ENCODE measurements around the gene DDI2.
"Not testable (repeated sequence)": the region's sequence is repeated elsewhere in the genome, so short reads cannot be mapped to it uniquely, and the experiment has no call there.

The DDI2 gene

DNA sequence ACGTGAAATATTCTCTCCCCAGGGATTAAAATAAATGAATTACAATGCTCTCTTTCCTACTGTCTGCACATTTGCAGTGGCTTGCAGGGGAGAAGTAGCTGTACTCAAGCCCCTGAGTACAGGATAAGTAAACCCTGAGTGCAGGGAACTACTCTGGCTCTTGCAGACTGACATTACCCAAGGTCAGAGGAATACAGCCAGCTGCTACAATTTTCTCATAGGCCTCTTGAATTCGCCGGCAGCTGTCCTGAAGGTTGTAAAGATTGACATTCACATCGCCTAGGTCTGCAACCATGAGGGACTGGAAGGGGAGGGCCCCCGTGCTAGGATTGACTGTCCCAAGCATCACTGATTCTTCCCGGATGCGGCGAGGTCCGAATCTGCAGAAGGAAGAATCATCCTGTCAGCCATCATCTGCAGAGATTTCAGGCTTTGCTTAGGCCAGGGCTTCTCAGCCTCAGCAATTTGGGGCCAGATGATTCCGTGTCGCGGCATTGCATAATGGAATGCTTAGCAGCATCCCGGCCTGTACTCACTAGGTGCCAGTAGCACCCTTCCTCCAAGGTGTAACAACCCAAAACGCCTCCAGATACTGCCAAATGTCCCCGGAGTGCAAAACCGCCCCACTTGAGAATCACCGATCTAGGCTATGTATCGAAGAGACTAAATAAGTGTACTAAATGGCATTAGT is 34.1 kb upstream of the DDI2 start:
- H3K27me3 ChIP-seq (replicated peaks; ENCODE audit: control insufficient read depth, insufficient read depth, low read length) = no peaks in the 10 kb centered on the region
- H3K9me3 ChIP-seq (ENCODE audit: control insufficient read depth, low read length) = no peaks in the 10 kb centered on the region
- no peaks in the 10 kb centered on the region for H3K36me3 ChIP-seq (ENCODE audit: control insufficient read depth, insufficient read depth, low read length, severe bottlenecking)
- H3K4me1 ChIP-seq (ENCODE audit: control insufficient read depth, insufficient read depth, low read length) = no peaks in the 10 kb centered on the region
- no peak overlapping the region for H3K9ac ChIP-seq (ENCODE audit: low read length)
- DNase-seq (ENCODE audit: low read depth) = no peak
- H3K4me3 ChIP-seq (ENCODE audit: low read length) = no peak overlapping the region

DNA sequence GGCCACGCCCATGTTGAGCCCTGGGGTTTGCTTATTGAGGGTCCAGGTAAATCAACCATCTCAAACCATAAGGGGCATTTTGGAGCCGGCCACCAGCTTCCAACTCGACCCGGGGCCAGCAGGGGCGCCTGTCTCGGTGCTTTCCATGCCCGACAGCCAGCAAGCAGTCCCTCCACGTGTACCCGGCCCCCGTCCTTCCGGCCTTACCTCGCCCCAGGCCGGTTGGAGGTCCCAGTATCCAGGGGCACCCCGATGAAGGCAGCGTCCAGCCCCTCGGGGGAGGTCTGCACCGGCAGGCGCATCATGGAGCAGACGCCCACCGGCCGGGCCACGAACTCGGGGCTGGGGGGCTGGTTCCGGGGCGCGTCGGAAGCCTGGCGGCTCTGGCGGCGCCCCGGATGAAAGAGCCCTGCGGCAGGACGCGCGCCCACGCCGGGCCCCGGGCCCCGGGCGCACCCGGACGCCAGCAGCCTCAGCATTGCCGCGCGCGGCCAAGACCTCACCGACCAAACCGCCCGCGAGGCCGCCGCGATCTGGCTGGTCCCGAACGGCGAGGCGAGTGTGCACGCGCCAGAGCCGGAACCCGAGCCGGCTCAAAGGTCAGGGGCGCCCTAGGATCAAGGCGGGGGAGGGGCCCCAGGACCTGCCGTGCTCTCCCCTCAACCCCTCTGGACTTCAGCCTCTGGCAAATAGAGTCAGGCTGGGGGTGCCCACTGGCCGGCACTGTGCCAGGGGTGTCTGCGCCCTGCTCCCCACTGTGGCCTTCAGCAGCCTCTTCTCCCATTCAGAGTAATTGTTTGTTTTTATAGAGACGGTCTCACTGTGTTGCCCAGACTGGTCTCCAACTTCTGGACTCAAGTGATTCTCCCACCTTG is 32.5 kb upstream of the DDI2 start, which contains the start of gene AGMAT:
AGMAT (minus strand) TSS at position 563 of the 875 bp plus-strand sequence; CDS start at position 479, 84 bp downstream.
- no peaks in the 10 kb centered on the region for H3K4me1 ChIP-seq (ENCODE audit: control insufficient read depth, insufficient read depth, low read length)
- H3K9me3 ChIP-seq (ENCODE audit: control insufficient read depth, low read length) = no peaks in the 10 kb centered on the region
- H3K4me3 ChIP-seq (ENCODE audit: low read length) = peak within 1 kb of the TSS; percentile 72
- DNase-seq (ENCODE audit: low read depth) = peak; percentile 18
- peak within 1 kb of the TSS; percentile 63 for H3K9ac ChIP-seq (ENCODE audit: low read length)
- no peaks in the 10 kb centered on the region for H3K27me3 ChIP-seq (replicated peaks; ENCODE audit: control insufficient read depth, insufficient read depth, low read length)
- H3K36me3 ChIP-seq (ENCODE audit: control insufficient read depth, insufficient read depth, low read length, severe bottlenecking) = no peaks in the 10 kb centered on the region

DNA sequence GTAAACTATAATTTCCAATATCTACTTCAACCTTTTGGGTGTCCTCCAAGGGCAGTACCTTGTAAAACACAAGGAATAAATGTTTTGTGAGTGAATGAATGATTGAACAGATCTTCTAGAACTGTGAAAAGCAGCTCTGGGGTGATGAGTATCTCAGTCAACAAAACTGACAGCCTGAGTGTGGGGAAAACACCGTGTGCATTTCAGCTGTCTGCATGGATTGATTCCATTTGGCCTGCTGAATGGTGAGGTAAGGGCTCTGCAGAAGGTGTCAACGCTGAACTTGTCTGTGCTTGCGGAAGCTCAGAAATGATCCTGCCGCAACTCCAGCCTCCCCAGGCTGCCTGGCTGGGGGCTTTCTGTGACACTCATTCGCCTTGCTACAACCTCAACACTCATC is 25.0 kb upstream of the DDI2 start:
- no peaks in the 10 kb centered on the region for H3K27me3 ChIP-seq (replicated peaks; ENCODE audit: control insufficient read depth, insufficient read depth, low read length)
- no peak for DNase-seq (ENCODE audit: low read depth)
- no peaks in the 10 kb centered on the region for H3K36me3 ChIP-seq (ENCODE audit: control insufficient read depth, insufficient read depth, low read length, severe bottlenecking)
- H3K9me3 ChIP-seq (ENCODE audit: control insufficient read depth, low read length) = no peaks in the 10 kb centered on the region
- peaks cover 5% of the 10 kb centered on the region for H3K4me1 ChIP-seq (ENCODE audit: control insufficient read depth, insufficient read depth, low read length)
- H3K4me3 ChIP-seq (ENCODE audit: low read length) = no peak overlapping the region
- no peak overlapping the region for H3K9ac ChIP-seq (ENCODE audit: low read length)

DNA sequence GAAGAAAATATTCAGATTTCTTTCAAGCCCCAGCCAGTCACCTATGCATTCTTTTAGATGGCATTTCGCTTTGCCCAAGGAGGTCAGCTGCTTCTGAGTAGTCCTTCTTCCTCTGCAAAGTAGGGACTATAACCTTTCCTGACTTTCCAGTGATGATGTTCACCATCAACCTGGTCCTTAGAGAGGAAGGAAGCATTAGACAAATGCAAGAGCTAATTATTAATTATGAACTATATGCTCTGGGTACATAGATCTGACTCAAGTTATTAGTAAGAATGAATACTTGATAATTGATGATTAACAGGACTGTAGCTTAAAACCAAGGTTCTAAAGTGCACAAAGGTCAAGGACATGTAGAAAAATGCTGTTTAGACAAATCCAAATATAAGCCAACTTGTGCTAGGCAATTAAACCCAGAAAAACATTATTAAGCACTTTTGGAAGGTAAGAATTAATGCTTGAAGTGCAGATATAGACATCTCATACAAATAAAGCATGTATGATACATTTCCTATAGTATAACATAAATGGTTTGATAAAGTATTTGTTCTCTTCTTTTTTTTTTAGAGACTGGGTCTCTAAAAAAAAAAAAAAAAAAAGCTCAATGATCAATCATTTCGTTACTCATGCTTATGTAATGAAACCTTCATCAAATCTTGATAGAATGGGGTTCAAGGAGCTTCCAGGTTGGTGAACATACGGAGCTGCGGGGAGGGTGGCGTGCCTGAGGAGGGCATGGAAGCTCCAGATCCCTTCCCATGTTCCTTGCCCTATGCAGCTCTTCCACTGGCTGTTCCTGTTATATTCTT is 21.2 kb upstream of the DDI2 start:
- no peak overlapping the region for H3K9ac ChIP-seq (ENCODE audit: low read length)
- DNase-seq (ENCODE audit: low read depth) = no peak
- no peak overlapping the region for H3K4me3 ChIP-seq (ENCODE audit: low read length)
- no peaks in the 10 kb centered on the region for H3K27me3 ChIP-seq (replicated peaks; ENCODE audit: control insufficient read depth, insufficient read depth, low read length)
- peaks cover 16% of the 10 kb centered on the region for H3K4me1 ChIP-seq (ENCODE audit: control insufficient read depth, insufficient read depth, low read length)
- H3K36me3 ChIP-seq (ENCODE audit: control insufficient read depth, insufficient read depth, low read length, severe bottlenecking) = no peaks in the 10 kb centered on the region
- no peaks in the 10 kb centered on the region for H3K9me3 ChIP-seq (ENCODE audit: control insufficient read depth, low read length)

DNA sequence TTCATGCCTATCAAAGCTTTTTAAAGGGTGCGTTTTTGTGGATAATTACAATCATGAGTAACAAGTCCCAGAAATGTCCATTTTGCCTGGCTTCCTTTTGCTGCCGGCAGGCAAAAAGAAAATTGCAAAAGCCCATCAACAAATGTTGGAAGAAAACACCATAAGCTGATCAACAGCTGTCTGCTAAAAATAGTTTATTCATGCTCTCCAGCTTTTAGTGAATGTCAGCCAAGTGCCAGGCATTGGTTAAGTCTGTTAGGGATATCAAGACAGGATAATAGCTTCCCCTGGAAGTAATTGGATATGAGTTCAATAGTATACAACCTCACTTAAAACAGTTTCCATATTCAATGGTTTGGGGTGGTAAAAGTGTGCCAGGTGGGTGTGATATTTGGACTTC is 18.8 kb upstream of the DDI2 start:
- DNase-seq (ENCODE audit: low read depth) = no peak
- H3K36me3 ChIP-seq (ENCODE audit: control insufficient read depth, insufficient read depth, low read length, severe bottlenecking) = no peaks in the 10 kb centered on the region
- no peak overlapping the region for H3K9ac ChIP-seq (ENCODE audit: low read length)
- peaks cover 22% of the 10 kb centered on the region for H3K4me1 ChIP-seq (ENCODE audit: control insufficient read depth, insufficient read depth, low read length)
- no peaks in the 10 kb centered on the region for H3K27me3 ChIP-seq (replicated peaks; ENCODE audit: control insufficient read depth, insufficient read depth, low read length)
- no peak overlapping the region for H3K4me3 ChIP-seq (ENCODE audit: low read length)
- no peaks in the 10 kb centered on the region for H3K9me3 ChIP-seq (ENCODE audit: control insufficient read depth, low read length)

DNA sequence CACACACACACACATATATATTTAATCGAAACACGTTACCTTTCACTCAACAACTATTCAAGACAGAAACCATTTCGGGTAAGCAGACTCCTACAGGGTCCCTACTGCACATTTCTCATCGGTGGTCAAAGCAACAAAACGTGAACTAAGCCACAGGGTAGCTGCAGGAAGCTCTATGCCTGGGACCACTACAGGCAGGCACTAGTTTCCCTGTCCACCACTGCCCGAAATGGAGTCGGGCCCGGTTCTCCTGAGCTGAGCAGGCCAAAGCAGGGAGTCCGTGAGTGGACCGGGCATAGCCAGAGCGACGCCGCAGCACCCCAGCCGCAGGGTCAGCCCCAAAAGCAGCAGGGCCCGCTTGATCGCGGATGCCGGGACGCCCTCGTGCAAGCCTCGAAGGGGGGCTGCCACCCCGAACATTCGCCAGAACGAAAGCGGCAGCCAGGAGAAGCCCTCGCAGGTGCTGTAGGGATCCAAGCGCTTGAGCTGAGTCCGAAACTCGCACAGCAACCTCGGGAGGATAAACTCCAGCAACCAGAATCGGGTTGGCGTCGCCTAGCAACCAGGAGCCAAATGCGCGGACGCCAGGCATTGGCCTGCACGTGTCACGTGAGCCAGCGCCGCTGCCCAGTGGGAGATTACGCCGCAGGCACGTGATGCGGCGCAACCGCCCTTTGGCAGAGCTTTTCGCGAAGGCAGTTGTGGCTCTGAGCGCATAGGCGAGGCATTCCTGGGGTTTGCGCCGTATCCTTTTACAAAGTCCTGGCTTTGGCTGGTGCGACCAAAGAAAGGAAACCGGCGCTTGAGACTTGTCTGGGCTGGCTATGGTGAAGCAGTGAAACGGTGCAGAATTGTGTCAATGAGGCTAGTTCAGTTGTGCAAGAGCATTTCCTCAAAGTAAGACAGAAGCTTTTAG is 13.9 kb upstream of the DDI2 start:
- peak overlapping the region; percentile 83 for H3K4me3 ChIP-seq (ENCODE audit: low read length)

DNA sequence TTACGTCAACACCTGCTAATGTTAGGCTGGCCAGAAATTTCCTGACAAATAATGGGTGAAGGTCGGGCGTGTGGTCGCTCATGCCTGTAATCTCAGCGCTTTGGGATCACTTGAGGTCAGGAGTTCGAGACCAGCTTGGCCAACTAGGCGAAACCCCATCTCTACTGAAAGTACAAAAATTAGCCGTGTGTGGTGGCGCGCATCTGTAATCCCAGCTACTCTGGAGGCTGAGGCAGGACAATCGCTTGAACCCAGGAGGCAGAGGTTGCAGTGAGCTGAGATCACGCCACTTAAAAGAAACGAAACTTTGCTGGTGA is 13.3 kb upstream of the DDI2 start:
- not testable (repeated sequence) for DNase-seq (ENCODE audit: low read depth); H3K9me3 ChIP-seq (ENCODE audit: control insufficient read depth, low read length); H3K36me3 ChIP-seq (ENCODE audit: control insufficient read depth, insufficient read depth, low read length, severe bottlenecking); H3K27me3 ChIP-seq (replicated peaks; ENCODE audit: control insufficient read depth, insufficient read depth, low read length)
- Histone ChIP-seq H3K4me1 (ENCODE audit: control insufficient read depth, insufficient read depth, low read length) (peaks cover 11% of the 10 kb centered on the region), H3K9ac (ENCODE audit: low read length) (peak overlapping the region; percentile 89), H3K4me3 (ENCODE audit: low read length) (peak overlapping the region; percentile 83)

More for the DNA sequence above, 13.9 kb upstream of the DDI2 start:
- DNase-seq (ENCODE audit: low read depth) = peak; percentile 95
- no peaks in the 10 kb centered on the region for H3K36me3 ChIP-seq (ENCODE audit: control insufficient read depth, insufficient read depth, low read length, severe bottlenecking)
- peak overlapping the region; percentile 89 for H3K9ac ChIP-seq (ENCODE audit: low read length)
- H3K27me3 ChIP-seq (replicated peaks; ENCODE audit: control insufficient read depth, insufficient read depth, low read length) = no peaks in the 10 kb centered on the region
- H3K9me3 ChIP-seq (ENCODE audit: control insufficient read depth, low read length) = no peaks in the 10 kb centered on the region
- peaks cover 15% of the 10 kb centered on the region for H3K4me1 ChIP-seq (ENCODE audit: control insufficient read depth, insufficient read depth, low read length)

DNA sequence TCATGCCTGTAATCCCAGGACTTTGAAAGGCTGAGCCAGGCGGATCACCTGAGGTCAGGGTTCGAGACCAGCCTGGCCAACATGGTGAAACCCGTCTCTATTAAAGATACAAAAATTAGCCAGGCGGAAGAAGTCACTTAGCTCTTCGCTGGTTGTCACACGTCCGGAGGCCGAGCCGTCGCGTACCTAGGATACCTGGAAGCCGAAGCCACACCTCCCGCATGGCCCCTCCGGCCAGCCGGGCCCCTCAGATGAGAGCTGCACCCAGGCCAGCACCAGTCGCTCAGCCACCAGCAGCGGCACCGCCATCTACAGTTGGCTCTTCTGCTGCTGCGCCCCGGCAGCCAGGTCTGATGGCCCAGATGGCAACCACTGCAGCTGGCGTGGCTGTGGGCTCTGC is 12.9 kb upstream of the DDI2 start:
- not testable (repeated sequence) for H3K27me3 ChIP-seq (replicated peaks; ENCODE audit: control insufficient read depth, insufficient read depth, low read length); H3K36me3 ChIP-seq (ENCODE audit: control insufficient read depth, insufficient read depth, low read length, severe bottlenecking); H3K4me3 ChIP-seq (ENCODE audit: low read length); DNase-seq (ENCODE audit: low read depth); H3K9me3 ChIP-seq (ENCODE audit: control insufficient read depth, low read length); H3K9ac ChIP-seq (ENCODE audit: low read length)
- H3K4me1 ChIP-seq (ENCODE audit: control insufficient read depth, insufficient read depth, low read length) = peaks cover 11% of the 10 kb centered on the region

DNA sequence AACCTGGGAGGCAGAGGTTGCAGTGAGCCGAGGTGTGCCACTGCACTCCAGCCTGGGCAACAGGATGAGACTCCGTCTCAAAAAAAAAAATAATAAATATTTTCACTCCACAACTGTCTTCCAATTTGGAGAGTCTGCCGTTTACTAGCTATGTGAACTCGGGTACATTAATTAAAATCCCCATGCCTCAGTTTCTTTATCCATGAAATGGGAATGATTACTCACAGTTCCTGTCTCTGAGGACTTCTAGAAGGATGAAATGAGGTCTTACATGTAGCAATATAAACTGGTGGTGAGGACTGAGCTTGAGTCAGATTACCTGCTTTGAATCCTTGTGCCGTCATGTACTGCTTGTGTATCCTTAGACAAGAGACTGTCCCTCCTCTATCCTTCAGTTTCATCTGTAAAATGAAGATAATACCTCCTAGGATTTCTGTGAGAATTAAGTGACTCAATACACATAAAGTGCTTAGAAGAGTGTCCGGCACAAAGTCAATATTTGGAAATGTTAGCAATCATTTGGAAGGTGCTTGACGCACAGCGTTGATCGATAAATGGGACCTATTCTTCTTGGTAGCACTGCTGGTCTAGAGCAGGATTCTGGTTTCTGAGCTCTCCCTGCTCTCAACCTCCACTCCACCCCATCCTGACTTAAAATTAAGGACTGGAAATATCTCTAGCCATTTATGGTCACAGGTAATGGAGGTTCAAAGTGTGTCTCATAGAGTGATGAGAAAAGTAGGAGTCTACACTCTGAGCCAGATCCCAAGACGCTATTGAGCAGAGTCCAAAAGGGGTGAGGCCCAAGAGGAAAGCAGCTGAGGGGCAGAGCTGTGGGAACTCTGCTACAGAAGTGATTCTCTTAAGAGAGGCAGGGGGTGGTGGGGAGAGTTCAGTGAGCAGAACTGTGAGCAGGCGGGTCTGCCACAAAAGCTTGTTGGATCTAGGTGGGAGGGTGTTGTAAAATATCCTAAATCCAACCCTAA is 11.6 kb upstream of the DDI2 start:
- Histone ChIP-seq H3K9ac (ENCODE audit: low read length) (no peak overlapping the region), H3K27me3 (replicated peaks; ENCODE audit: control insufficient read depth, insufficient read depth, low read length) (no peaks in the 10 kb centered on the region), H3K4me3 (ENCODE audit: low read length) (no peak overlapping the region), H3K4me1 (ENCODE audit: control insufficient read depth, insufficient read depth, low read length) (peaks cover 11% of the 10 kb centered on the region), H3K36me3 (ENCODE audit: control insufficient read depth, insufficient read depth, low read length, severe bottlenecking) (no peaks in the 10 kb centered on the region), H3K9me3 (ENCODE audit: control insufficient read depth, low read length) (no peaks in the 10 kb centered on the region)
- DNase-seq (ENCODE audit: low read depth) = no peak

DNA sequence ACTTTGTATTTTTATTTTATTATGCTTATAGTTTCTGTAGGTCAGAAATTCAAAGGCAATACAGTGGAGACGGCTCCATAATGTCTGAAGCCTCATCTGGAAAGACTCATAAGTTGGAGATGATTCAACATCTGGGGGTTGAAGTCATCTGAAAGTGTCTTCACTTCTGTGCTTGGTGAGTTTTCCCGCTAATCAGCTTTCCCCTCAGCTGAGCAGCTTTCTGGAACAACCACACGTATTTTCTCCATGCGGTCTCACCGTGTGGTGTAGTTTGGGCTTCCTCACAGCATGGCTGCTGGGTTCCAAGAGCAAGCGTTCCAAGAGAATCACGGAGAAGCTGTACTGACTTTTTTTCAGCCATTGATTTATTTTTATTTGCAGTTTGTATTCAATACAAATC is 7.6 kb upstream of the DDI2 start:
- no peaks in the 10 kb centered on the region for H3K27me3 ChIP-seq (replicated peaks; ENCODE audit: control insufficient read depth, insufficient read depth, low read length)
- H3K9me3 ChIP-seq (ENCODE audit: control insufficient read depth, low read length) = no peaks in the 10 kb centered on the region
- no peak overlapping the region for H3K9ac ChIP-seq (ENCODE audit: low read length)
- H3K36me3 ChIP-seq (ENCODE audit: control insufficient read depth, insufficient read depth, low read length, severe bottlenecking) = no peaks in the 10 kb centered on the region
- no peaks in the 10 kb centered on the region for H3K4me1 ChIP-seq (ENCODE audit: control insufficient read depth, insufficient read depth, low read length)
- H3K4me3 ChIP-seq (ENCODE audit: low read length) = no peak overlapping the region
- no peak for DNase-seq (ENCODE audit: low read depth)

Data from adipocyte (in vitro differentiated cells).